Hepatocyte (in vitro differentiated cells): ENCODE measurements around the gene SPTAN1.

Experiments
- EZH2 ChIP-seq: fragments of 200-600 bp; sonication (generic); IDR thresholded peaks from 2 replicates; pipeline ENCODE4 v1.6.1; 2016; ENCODE audit warnings: antibody characterized with exemption, mild to moderate bottlenecking, borderline replicate concordance
- EZH2phosphoT487 ChIP-seq: fragments of 200-600 bp; sonication (generic); IDR thresholded peaks from one replicate; pipeline ENCODE4 v1.6.1; 2018; ENCODE audit warnings: antibody characterized with exemption, mild to moderate bottlenecking, low read depth, moderate library complexity; ENCODE audit not compliant: unreplicated experiment, severe bottlenecking
- TF ChIP-seq, protein P1 (sequence below): fragments of 200-600 bp; sonication (generic); IDR thresholded peaks from 2 replicates; pipeline ENCODE4 v1.5.1; 2016; ENCODE audit warnings: antibody characterized with exemption, mild to moderate bottlenecking; ENCODE audit not compliant: poor library complexity

DNA sequence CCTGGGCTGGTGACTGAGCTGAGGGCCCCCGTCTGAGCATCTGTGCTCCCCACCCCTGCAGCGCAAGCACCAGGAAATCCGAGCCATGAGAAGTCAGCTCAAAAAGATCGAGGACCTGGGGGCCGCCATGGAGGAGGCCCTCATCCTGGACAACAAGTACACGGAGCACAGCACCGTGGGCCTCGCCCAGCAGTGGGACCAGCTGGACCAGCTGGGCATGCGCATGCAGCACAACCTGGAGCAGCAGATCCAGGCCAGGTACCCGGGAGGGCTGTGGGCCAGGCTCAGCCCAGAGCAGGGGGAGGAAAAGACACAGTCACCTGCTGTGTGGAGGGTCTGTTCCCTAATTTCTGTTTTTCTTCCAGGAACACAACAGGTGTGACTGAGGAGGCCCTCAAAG lies 79.7 kb downstream of the SPTAN1 start:
- no peak for TF ChIP-seq EZH2
- TF ChIP-seq, protein P1, sequence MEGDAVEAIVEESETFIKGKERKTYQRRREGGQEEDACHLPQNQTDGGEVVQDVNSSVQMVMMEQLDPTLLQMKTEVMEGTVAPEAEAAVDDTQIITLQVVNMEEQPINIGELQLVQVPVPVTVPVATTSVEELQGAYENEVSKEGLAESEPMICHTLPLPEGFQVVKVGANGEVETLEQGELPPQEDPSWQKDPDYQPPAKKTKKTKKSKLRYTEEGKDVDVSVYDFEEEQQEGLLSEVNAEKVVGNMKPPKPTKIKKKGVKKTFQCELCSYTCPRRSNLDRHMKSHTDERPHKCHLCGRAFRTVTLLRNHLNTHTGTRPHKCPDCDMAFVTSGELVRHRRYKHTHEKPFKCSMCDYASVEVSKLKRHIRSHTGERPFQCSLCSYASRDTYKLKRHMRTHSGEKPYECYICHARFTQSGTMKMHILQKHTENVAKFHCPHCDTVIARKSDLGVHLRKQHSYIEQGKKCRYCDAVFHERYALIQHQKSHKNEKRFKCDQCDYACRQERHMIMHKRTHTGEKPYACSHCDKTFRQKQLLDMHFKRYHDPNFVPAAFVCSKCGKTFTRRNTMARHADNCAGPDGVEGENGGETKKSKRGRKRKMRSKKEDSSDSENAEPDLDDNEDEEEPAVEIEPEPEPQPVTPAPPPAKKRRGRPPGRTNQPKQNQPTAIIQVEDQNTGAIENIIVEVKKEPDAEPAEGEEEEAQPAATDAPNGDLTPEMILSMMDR, result no peak
- no peak for TF ChIP-seq EZH2phosphoT487
